ENCODE measurements around the gene STEAP4. TPM values are rescaled to one million over a fixed set of nuclear protein-coding genes. Genes with fewer than 3 reads are reported as not detected.

Gene STEAP4
- total RNA-seq, 1 experiment from 2014 or later: 0.10 TPM

DNA sequence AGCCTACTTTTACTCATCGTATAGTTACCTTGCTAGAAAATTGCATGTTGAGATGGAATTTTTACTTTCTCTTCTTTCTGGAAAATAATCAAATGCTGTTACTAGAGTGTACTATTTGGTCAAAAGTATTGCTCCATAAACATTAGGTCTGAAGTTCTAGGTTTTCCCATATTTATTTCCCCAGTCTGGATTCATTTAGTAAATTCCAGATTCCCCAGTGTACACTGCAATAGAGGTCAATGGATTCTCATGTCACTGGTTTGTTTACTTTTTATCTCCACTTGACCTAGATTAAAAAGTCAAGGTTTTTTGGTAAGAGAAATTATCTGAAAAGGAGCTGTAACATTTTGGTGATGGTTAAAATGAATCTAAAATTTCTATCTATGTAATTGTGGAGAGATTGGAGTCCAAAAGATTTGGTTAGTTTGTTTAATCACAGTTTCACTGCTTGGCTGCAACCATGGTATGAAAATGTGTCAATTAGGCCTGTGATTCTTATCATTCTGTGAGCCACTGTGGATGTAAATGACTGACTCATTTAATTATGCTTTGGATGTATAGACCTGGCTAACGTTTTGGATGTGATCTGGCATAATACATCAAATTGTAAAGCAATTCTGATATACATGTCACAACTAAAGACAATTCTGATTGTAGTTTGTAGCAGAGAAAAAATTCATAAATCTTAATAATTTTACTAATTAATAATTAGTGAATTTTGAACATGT is 32.7 kb upstream of the STEAP4 start:
- Histone ChIP-seq H3K36me3 (ENCODE audit: control insufficient read depth, insufficient read depth, low read length) (no peaks in the 10 kb centered on the region), H3K4me1 (ENCODE audit: control insufficient read depth, insufficient read depth, low read length) (no peaks in the 10 kb centered on the region), H3K27me3 (ENCODE audit: control insufficient read depth, insufficient read depth, low read length) (no peaks in the 10 kb centered on the region), H3K27ac (ENCODE audit: low read length) (no peak overlapping the region), H3K9me3 (ENCODE audit: control insufficient read depth, insufficient read depth, low read depth, low read length) (no peaks in the 10 kb centered on the region), H3K4me3 (ENCODE audit: low read depth in 2 of 2, low read length in 2 of 2) (no peak overlapping the region)
- DNase-seq (ENCODE audit: low read depth, low spot score) (no peak), ATAC-seq (no peak)
- CTCF ChIA-PET: no interaction called here
- no TSS peak for BruUV-seq (replicated peaks)
- no peak for TF ChIP-seq TCF7L2 (IDR thresholded peaks at IDR 0.05; ENCODE audit: low read depth, low read length)
- TF ChIP-seq, protein P1, sequence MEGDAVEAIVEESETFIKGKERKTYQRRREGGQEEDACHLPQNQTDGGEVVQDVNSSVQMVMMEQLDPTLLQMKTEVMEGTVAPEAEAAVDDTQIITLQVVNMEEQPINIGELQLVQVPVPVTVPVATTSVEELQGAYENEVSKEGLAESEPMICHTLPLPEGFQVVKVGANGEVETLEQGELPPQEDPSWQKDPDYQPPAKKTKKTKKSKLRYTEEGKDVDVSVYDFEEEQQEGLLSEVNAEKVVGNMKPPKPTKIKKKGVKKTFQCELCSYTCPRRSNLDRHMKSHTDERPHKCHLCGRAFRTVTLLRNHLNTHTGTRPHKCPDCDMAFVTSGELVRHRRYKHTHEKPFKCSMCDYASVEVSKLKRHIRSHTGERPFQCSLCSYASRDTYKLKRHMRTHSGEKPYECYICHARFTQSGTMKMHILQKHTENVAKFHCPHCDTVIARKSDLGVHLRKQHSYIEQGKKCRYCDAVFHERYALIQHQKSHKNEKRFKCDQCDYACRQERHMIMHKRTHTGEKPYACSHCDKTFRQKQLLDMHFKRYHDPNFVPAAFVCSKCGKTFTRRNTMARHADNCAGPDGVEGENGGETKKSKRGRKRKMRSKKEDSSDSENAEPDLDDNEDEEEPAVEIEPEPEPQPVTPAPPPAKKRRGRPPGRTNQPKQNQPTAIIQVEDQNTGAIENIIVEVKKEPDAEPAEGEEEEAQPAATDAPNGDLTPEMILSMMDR (IDR thresholded peaks at IDR 0.05): no peak
- no peak for TF ChIP-seq POLR2AphosphoS5 (IDR thresholded peaks at IDR 0.05; ENCODE audit: low read depth, low read length)
- TF ChIP-seq SIN3A (IDR thresholded peaks at IDR 0.05; ENCODE audit: borderline replicate concordance, insufficient read depth, low read depth, low read length): no peak
- intact Hi-C loops (cut with micrococcal nuclease; ENCODE audit: unreplicated experiment) (no loop called here), in situ Hi-C loops (cut with HindIII; ENCODE audit: low pct_unique_long_range_greater_than_20kb, low sequenced_read_pairs) (no loop called here)
- POLR2A ChIA-PET: no interaction called here

DNA sequence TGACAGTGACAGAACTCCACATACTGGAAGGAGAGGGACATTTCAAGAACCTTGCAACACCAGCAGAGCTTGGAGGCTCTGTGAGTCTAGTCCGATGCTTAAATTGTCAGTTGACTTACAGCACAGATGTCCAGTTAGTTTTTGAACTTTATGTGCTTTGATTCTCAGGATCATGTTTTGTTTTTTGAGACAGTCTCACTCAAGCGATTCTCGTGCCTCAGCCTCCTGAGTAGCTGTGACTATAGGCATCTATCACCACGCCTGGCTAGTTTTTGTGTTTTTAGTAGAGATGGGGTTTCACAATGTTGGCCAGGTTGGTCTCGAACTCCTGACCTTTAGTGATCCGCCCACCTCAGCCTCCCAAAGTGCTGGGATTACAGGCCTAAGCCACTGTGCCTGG is 31.8 kb upstream of the STEAP4 start:
- in situ Hi-C loops (cut with HindIII; ENCODE audit: low pct_unique_long_range_greater_than_20kb, low sequenced_read_pairs) (no loop called here), intact Hi-C loops (cut with micrococcal nuclease; ENCODE audit: unreplicated experiment) (no loop called here)
- ChIA-PET CTCF (no interaction called here), POLR2A (no interaction called here)
- Histone ChIP-seq H3K9me3 (ENCODE audit: control insufficient read depth, insufficient read depth, low read depth, low read length) (no peaks in the 10 kb centered on the region), H3K4me1 (ENCODE audit: control insufficient read depth, insufficient read depth, low read length) (no peaks in the 10 kb centered on the region), H3K27ac (ENCODE audit: low read length) (no peak overlapping the region), H3K36me3 (ENCODE audit: control insufficient read depth, insufficient read depth, low read length) (no peaks in the 10 kb centered on the region), H3K4me3 (ENCODE audit: low read depth in 2 of 2, low read length in 2 of 2) (no peak overlapping the region), H3K27me3 (ENCODE audit: control insufficient read depth, insufficient read depth, low read length) (no peaks in the 10 kb centered on the region)
- ATAC-seq: no peak
- TF ChIP-seq, protein P1 (IDR thresholded peaks at IDR 0.05): no peak
- no peak for TF ChIP-seq POLR2AphosphoS5 (IDR thresholded peaks at IDR 0.05; ENCODE audit: low read depth, low read length)
- TF ChIP-seq, protein P2, sequence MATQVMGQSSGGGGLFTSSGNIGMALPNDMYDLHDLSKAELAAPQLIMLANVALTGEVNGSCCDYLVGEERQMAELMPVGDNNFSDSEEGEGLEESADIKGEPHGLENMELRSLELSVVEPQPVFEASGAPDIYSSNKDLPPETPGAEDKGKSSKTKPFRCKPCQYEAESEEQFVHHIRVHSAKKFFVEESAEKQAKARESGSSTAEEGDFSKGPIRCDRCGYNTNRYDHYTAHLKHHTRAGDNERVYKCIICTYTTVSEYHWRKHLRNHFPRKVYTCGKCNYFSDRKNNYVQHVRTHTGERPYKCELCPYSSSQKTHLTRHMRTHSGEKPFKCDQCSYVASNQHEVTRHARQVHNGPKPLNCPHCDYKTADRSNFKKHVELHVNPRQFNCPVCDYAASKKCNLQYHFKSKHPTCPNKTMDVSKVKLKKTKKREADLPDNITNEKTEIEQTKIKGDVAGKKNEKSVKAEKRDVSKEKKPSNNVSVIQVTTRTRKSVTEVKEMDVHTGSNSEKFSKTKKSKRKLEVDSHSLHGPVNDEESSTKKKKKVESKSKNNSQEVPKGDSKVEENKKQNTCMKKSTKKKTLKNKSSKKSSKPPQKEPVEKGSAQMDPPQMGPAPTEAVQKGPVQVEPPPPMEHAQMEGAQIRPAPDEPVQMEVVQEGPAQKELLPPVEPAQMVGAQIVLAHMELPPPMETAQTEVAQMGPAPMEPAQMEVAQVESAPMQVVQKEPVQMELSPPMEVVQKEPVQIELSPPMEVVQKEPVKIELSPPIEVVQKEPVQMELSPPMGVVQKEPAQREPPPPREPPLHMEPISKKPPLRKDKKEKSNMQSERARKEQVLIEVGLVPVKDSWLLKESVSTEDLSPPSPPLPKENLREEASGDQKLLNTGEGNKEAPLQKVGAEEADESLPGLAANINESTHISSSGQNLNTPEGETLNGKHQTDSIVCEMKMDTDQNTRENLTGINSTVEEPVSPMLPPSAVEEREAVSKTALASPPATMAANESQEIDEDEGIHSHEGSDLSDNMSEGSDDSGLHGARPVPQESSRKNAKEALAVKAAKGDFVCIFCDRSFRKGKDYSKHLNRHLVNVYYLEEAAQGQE (IDR thresholded peaks at IDR 0.05; ENCODE audit: insufficient read depth in 1 of 2, low read depth in 2 of 2, low read length in 1 of 2): no peak
- no peak for TF ChIP-seq TCF7L2 (IDR thresholded peaks at IDR 0.05; ENCODE audit: low read depth, low read length)
- TF ChIP-seq SIN3A (IDR thresholded peaks at IDR 0.05; ENCODE audit: borderline replicate concordance, insufficient read depth, low read depth, low read length): no peak
- BruUV-seq (replicated peaks): no TSS peak
- DNase-seq (ENCODE audit: low read depth, low spot score): no peak

Data from Panc1 (cell line).